K562 (cell line): ENCODE measurements around the gene AKAP13.

Experiments used
- CBX8 ChIP-seq: fragments of 200-600 bp; sonication (generic); IDR thresholded peaks from 2 replicates; pipeline ENCODE4 v1.6.1; 2012; ENCODE audit warnings: borderline replicate concordance, mixed run types, low read depth, mild to moderate bottlenecking, moderate library complexity, mixed read lengths, low read length, control low read depth, inconsistent platforms; ENCODE audit not compliant: poor library complexity, severe bottlenecking; ENCODE audit errors: extremely low read depth
- CHD4 ChIP-seq: fragments of 200-600 bp; sonication (generic); IDR thresholded peaks from 3 replicates; pipeline ENCODE4 v1.6.1; 2012; ENCODE audit warnings: low read depth, mild to moderate bottlenecking, mixed read lengths, low read length, inconsistent platforms; ENCODE audit not compliant: insufficient read depth, insufficient replicate concordance, poor library complexity, severe bottlenecking
- COPS2 ChIP-seq: fragments of 450-650 bp; conservative IDR thresholded peaks from 2 replicates; pipeline ENCODE4 v1.6.1; 2016; ENCODE audit warnings: mild to moderate bottlenecking, moderate library complexity
- CTCF ChIP-seq, 3 experiments: IDR thresholded peaks in 2 of 3; conservative IDR thresholded peaks in 1 of 3; 2 replicates each; pipeline ENCODE4 v1.5.1; 2011 to 2012; ENCODE audit warnings: low read length in 3 of 3, mild to moderate bottlenecking in 3 of 3, control low read depth in 2 of 3, improper control_type of control experiment in 1 of 3, inconsistent platforms in 1 of 3, low read depth in 1 of 3, mixed read lengths in 1 of 3, moderate library complexity in 1 of 3; ENCODE audit not compliant: insufficient read depth in 2 of 3
- EGR1 ChIP-seq: fragments of 450-650 bp; conservative IDR thresholded peaks from 2 replicates; pipeline ENCODE4 v1.6.1; 2017; ENCODE audit warnings: mild to moderate bottlenecking
- GMEB1 ChIP-seq: fragments of 250-450 bp; sonication (Bioruptor Pico); IDR thresholded peaks from 2 replicates; pipeline ENCODE4 v1.4.0; 2020; ENCODE audit warnings: mild to moderate bottlenecking
- KLF16 ChIP-seq: IDR thresholded peaks from 2 replicates; pipeline ENCODE4 v1.6.1; 2016; ENCODE audit warnings: antibody characterized with exemption
- MAFG ChIP-seq: fragments of 450-650 bp; conservative IDR thresholded peaks from 2 replicates; pipeline ENCODE4 v1.6.1; 2016; ENCODE audit warnings: missing genetic modification characterization, missing compliant biosample characterization
- MGA ChIP-seq: fragments of 450-650 bp; IDR thresholded peaks from 2 replicates; pipeline ENCODE4 v1.6.1; 2016; ENCODE audit warnings: mild to moderate bottlenecking, moderate library complexity

- TF ChIP-seq MGA (no peak), GMEB1 (CRISPR knock-in tag) (no peak), CBX8 (no peak), KLF16 (no peak), EGR1 (no peak), COPS2 (no peak), CHD4 (no peak), MAFG (tag) (no peak), CTCF (IDR thresholded peaks at IDR 0.05 in 2 of 3, conservative IDR thresholded peaks at IDR 0.05 in 1 of 3; ENCODE audit: insufficient read depth in 2 of 3, low read depth in 1 of 3, low read length in 3 of 3) (no peak)
Observed at GRCh38 chr15:85671156-85671555, 290.8 kb downstream of the AKAP13 start.
